GM18858 (cell line): ENCODE results near the gene ADGRG3.

Experiments used
- ATAC-seq: cut with Tn5 transposase; IDR thresholded peaks from one replicate; pipeline ENCODE4 v1.9.1; 2021; ENCODE audit not compliant: unreplicated experiment

The ADGRG3 gene

GRCh38 chr16:57645691-57646387 is 22.3 kb upstream of the ADGRG3 start:
- ATAC-seq, result no peak

- no peak for ATAC-seq
Observed at GRCh38 chr16:57646388-57647039, 21.6 kb upstream of the ADGRG3 start.

- ATAC-seq, result no peak
Observed at GRCh38 chr16:57647136-57647875, 20.8 kb upstream of the ADGRG3 start.

- no peak for ATAC-seq
Observed at GRCh38 chr16:57648125-57648524, 20.0 kb upstream of the ADGRG3 start.

- no peak for ATAC-seq
Observed at GRCh38 chr16:57648581-57649442, 19.3 kb upstream of the ADGRG3 start.

- no peak for ATAC-seq
Observed at GRCh38 chr16:57649443-57649751, 18.7 kb upstream of the ADGRG3 start.

- ATAC-seq, result no peak
Observed at GRCh38 chr16:57649846-57650245, 18.3 kb upstream of the ADGRG3 start.

- ATAC-seq, result no peak
Observed at GRCh38 chr16:57651344-57652333, 16.5 kb upstream of the ADGRG3 start.

- no peak for ATAC-seq
Observed at GRCh38 chr16:57652695-57653471, 15.2 kb upstream of the ADGRG3 start.

- no peak for ATAC-seq
Observed at GRCh38 chr16:57653936-57654335, 14.2 kb upstream of the ADGRG3 start.

GRCh38 chr16:57656342-57656955 is 11.7 kb upstream of the ADGRG3 start:
- no peak for ATAC-seq

GRCh38 chr16:57657228-57657627 is 10.9 kb upstream of the ADGRG3 start:
- no peak for ATAC-seq

GRCh38 chr16:57658130-57658877 is 9.8 kb upstream of the ADGRG3 start:
- ATAC-seq, result no peak

GRCh38 chr16:57658878-57659674 is 9.0 kb upstream of the ADGRG3 start:
- ATAC-seq, result no peak

GRCh38 chr16:57660715-57661463 is 7.2 kb upstream of the ADGRG3 start:
- ATAC-seq, result no peak

- ATAC-seq, result no peak
Observed at GRCh38 chr16:57661510-57661909, 6.6 kb upstream of the ADGRG3 start.
